GM18873 (cell line): Measurements from ENCODE around the gene GRWD1.

Source experiments
- ATAC-seq: cut with Tn5 transposase; IDR thresholded peaks from one replicate; pipeline ENCODE4 v1.9.1; 2021; ENCODE audit warnings: mild to moderate bottlenecking, moderate library complexity, moderate number of reproducible peaks; ENCODE audit not compliant: unreplicated experiment, low FRiP score

The GRWD1 gene

DNA sequence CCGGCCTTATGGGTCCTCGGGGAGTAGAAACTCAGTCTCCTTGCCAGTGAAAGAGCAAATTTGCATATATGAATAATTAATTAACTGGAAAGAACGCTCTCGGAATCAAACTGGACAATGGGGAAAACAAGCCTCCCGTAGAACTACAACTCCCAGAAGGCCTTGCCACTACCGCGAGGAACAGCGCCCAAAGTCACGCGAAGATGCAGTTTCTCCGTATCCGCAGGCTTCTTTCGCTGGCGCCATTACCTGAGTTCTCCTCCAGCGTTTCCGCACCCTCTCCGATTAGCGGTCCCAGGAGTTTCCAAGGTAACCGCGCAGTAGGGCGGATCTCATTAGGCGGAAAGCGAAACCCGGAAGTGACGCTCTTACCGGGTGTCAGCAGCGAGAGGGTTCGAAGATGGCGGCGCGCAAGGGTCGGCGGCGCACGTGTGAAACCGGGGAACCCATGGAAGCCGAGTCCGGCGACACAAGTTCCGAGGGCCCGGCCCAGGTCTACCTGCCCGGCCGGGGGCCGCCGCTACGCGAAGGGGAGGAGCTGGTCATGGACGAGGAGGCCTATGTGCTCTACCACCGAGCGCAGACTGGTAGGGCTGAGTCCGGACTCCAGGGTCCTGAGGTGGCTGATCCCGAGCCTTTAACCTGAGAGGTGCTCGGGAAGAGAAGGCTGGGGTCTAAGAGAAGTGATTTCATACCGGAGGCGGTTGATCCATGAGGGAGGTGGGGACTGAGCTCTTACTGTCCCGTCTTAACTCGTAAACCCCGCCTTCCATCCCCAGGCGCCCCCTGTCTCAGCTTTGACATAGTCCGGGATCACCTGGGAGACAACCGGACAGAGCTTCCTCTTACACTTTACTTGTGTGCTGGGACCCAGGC lies at the start of gene GRWD1:
Gene GRWD1 (plus strand): TSS at position 378 of the 876 bp plus-strand sequence. CDS start 23 bp downstream, at position 401.
- ATAC-seq: peak; percentile 71

DNA sequence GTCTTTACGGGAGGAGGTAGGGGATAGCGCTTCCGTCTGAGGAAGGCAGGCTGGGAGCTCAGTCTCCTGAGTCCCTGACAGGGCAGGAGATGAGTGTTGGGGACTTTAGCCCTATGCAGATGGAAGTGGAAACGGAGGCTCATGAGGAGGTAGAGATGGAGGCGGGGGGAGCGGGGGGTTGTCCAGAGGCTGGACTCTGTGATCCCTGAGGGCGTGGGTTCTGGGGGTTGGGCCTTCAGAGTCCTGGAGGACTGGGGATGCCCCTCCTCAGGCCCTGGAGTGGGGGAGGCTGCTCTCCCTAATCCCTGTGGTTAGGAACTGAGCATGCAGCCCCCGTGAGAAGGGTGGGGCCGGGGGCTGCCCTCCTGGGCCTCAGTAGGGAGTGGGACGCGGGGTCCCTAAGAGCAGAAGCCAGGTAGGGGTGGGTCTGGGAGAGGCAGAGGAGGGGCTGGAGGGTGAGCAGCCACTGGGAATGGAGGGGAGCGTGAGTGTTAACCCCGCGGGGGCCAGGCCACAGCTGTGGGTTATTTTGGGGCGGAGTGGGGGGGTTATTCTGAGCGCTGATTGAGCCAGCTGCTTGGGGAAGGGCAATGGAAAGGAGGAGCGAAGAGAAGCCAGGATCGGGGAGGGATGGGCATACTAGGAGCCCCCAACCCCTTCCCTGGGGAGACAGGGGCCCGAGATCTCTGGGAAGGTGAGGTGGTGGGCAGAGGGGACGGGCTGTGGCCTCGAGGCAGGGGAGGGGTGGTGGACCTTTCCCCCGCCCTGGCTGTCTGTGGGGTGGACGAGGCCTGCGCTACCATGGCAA lies 49.6 kb upstream of the GRWD1 start:
- ATAC-seq: no peak

DNA sequence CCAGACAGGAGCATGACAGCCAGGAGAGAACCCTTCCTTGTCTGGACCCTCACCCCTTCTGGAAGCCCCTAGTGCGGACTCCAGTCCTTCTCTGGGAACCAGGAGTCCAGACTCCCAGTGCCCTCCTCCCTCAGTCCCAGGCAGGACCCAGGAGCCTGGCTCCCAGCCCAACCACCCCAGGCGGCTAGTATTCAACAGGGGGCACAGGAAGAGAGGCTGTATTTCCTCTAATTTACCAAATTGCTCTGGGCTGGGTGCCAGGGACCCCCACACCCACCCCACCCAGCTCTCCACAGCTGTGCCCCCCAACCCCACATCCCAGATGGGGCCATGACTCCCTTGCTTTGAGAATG lies 49.0 kb upstream of the GRWD1 start:
- ATAC-seq: no peak

DNA sequence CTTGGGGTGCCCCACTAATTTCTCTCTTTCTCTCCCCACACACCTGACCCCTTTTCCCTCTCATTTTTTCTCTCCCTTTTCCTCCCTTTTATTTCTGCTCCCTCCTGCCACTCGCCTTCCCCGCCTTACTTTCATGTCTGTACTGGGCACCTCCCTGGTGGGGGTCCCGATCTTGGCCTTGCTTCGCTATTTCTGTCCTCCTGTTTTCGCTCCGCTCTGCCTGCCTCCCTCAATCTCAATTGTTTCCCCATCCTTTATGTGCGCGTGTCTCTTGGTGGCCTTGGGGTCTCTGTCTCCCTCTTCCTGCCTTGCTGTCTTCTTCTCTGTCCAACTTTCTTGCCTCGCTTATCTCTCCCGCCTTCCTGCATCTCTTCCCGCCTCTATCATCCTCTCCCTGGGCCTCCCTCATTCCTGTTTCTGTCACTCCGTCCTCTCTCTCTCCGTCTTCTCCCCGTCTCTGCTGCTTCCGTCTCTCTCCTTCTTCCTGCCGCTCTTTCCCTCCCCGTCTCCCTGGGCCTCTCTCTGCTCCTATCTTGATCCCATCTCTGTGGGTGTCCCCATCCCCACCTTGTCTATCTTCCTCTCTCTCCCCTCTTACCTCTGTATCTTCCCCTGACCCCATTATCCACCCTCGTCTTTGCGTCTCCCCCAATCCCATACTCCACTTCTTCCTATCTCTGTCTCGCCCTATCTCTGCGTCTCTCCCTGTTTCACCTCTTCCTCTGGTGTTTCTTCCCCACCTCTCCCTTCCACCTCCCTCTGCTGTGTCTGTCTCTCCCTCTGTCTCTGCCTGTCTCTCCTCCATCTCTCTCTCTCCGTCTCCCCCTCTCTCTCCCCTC lies 48.3 kb upstream of the GRWD1 start:
- ATAC-seq: no peak

DNA sequence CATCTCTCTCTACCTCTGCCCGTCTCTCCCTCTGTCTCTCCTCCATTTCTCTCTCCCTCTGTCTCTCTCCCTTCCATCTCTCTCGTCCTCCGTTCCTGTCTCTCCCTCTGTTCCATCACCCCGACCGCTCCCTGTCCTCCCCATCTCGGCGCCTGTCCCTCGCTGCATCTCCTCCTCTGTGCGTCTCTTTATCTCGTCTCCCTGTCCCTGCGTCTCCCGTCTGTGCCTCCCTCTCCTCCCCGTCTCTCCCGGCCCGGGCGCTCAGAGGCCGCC lies 47.7 kb upstream of the GRWD1 start:
- no peak for ATAC-seq

DNA sequence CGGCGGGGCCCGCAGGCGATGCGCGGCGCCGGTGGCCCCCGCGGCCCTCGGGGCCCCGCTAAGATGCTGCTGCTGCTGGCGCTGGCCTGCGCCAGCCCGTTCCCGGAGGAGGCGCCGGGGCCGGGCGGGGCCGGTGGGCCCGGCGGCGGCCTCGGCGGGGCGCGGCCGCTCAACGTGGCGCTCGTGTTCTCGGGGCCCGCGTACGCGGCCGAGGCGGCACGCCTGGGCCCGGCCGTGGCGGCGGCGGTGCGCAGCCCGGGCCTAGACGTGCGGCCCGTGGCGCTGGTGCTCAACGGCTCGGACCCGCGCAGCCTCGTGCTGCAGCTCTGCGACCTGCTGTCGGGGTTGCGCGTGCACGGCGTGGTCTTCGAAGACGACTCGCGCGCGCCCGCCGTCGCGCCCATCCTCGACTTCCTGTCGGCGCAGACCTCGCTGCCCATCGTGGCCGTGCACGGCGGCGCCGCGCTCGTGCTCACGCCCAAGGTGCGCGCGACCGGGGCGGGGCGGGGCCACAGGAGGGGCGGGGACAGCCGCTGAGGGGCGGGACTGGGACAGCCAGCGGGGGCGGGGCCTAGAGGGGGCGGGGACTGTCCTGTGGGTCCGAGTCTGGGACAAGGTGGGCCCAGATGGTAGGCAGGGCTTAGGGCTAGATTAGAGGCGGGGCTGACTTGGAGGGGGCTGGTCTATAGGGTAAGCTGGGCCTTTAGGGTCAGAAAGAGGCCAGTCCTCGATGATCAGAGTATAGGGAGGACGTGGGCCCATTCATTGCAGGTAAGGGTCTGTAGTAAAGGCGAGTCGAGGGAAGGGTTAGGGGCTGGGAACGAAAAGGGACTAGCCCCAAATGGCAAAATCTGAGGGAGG lies 47.2 kb upstream of the GRWD1 start:
- no peak for ATAC-seq

DNA sequence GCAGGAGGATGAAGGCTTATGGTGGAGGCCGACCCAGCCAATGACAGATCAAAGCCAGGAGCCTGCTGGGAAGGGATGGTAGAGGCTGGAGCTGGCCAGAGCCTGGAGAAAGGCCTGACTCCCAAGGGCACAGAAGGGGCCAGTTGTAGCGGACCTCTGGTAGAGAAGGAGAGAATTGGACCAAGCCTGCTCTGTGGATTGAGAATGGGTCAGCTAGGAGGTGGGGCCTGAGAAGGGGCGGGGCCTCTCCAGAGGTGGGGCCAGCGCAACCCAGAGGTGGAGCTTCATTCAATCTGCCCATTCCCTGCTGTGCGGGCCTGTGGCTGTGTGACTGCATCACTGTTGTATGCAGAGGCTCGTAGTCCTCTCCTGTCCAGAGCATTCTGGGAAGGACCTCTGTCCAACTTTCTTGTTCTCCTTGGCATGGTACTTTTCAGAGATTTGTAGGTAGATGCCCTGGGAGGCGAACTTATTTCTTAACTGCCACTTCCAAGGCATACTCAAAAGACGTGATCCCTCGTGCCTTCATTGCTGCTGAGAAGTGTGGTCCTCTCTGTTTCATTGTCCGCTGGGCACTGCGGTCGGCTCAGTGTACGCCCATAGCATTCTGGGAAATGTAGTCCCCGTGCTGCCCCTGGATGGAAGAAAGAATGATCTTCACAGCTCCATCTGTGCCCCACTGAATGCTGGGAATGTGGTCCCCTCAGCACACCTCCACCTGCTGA lies 45.6 kb upstream of the GRWD1 start:
- no peak for ATAC-seq

DNA sequence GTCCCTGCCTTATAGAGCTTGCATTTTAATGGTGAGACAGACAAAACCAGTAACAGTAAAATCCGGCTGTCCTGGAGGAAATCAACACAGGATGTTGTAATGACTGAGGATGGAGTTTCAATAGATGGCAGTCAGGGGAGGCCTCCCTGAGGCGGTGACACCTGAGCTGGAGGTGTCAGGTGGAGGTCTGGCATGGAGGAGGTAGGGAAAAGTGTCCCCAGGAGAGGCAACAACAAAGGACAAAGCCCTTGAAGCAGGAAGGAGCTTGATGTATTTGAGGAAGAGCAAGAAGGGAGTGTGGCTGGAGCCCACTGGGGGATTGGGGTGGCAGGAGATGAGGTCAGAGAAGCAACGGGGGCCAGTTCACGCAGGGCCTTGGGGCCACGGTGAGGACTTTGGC lies 44.5 kb upstream of the GRWD1 start:
- ATAC-seq: no peak

DNA sequence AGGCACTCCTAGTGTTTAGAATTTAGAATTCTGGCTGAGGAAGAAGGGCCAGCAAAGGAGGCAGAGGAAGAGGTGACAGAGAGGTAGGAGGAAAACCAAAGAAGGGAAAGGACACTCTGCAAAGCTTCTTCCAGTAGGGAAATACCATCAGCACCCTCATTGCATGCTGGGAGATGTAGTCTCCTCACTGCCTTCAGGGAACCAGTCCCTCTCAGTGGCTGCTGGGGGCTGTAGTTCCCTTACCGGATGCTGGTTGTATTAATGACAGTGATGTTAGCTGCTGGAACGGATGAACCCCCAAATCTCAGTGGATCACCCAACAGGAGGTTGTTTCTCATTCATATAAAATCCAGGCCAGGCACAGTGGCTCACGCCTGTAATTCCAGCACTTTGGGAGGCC lies 42.2 kb upstream of the GRWD1 start:
- no peak for ATAC-seq

DNA sequence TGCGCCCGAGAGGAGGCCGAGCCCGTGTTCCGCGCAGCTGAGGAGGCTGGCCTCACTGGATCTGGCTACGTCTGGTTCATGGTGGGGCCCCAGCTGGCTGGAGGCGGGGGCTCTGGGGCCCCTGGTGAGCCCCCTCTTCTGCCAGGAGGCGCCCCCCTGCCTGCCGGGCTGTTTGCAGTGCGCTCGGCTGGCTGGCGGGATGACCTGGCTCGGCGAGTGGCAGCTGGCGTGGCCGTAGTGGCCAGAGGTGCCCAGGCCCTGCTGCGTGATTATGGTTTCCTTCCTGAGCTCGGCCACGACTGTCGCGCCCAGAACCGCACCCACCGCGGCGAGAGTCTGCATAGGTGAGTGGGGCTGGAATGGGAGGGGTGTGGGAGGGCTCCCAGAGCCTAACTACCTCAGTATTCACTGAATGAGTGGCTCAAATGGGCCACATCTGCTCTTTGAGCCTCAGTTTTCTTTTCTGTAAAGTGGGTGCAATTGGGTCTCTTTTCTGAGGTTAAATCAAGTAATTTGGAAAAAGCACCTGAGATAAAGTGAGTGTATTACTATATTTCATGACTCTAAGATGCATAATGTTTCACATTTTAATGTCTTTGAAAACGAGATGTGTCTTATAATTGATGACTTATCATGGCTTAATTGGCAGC lies 40.6 kb upstream of the GRWD1 start:
- no peak for ATAC-seq

DNA sequence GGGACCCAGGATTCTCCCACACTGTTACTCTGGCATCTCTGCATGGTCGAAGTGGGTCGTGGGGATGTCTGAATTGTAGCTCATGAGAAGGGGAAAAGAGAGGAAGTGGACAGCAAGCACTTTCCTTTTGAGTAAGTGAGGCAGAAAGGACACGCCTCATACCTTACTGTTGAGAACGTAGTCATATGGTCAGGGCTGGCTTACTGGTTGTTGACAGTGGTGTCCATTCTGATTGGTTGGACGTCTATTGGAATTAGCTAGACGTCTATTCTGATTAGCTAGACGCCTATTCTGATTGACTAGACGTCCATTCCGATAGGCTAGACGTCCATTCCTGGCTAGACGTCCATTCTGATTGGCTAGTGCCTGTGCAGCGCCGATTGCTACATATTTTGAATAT lies 39.9 kb upstream of the GRWD1 start:
- no peak for ATAC-seq

DNA sequence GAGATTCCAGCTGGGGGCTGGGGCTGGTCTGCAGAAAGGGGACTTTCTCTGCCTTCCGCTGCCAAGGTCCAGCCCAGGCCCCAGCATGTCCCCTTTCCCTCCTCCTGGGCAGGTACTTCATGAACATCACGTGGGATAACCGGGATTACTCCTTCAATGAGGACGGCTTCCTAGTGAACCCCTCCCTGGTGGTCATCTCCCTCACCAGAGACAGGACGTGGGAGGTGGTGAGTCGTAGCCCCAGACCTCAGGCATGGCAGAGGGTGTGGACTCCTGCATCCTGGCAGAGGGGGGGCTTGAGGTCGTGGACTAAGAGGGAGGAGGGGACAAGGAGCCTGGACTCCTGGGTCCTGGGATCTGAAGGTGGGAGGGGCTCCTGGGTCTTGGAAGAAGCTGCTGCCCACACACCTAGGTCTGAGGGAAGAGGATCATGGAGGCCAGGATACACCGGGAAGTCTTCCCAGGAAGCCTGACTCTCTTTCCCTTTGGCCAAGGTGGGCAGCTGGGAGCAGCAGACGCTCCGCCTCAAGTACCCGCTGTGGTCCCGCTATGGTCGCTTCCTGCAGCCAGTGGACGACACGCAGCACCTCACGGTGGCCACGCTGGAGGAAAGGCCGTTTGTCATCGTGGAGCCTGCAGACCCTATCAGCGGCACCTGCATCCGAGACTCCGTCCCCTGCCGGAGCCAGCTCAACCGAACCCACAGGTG lies 31.8 kb upstream of the GRWD1 start:
- no peak for ATAC-seq

DNA sequence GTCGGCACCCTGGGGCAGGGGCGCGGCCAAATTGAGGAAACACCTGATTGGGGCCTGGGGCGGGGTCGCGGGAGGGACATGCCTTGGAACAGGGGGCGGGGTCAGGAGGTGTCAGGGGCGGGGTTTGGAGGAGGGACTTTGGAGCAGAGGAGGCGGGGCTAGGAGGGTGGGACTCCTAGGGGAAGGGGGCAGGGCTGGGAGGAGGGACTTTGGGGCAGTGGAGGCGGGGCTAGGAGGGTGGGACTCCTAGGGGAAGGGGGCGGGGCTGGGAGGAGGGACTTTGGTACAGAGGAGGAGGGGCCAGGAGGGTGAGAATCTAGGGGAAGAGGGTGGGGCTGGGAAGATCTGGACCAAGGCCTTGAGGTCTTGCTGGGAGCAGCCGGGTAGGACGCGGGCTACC lies 30.4 kb upstream of the GRWD1 start:
- no peak for ATAC-seq

DNA sequence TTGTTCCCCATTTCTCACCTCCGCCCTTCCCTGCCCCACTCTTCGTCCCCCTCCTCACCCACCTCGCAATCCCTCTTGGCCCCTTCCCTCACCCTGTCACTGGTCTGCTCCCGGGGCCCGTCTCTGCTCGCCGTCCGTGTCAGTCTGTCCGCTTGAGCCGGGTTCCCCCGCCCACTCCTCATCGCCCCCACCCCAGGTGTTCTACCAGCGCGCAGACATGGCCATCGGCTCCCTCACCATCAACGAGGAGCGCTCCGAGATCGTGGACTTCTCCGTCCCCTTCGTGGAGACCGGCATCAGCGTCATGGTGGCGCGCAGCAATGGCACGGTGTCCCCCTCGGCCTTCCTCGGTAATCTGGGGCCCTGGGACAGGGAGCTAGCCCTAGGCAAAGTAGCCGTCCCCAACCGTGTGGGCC lies 30.0 kb upstream of the GRWD1 start:
- ATAC-seq: no peak

DNA sequence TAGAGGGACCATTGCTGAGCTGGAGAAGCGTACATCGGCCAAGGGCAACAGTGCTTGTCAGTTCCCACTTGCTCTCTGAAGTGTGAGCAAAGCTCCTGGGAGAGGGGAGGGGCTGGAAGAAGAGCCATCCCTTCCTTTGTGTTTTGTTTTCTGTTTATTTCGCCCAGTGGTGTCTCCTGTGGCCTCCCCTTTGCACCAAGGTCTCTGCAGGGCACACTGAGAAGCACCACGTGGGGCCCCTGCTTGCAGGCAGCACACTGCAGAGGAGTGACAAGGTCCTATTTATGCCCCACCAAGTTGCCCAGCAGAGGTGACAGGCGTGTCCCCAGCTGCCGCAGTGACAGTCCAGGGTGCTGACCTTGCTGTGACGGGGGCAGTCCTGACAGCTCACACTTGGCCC lies 28.4 kb upstream of the GRWD1 start:
- ATAC-seq: no peak

DNA sequence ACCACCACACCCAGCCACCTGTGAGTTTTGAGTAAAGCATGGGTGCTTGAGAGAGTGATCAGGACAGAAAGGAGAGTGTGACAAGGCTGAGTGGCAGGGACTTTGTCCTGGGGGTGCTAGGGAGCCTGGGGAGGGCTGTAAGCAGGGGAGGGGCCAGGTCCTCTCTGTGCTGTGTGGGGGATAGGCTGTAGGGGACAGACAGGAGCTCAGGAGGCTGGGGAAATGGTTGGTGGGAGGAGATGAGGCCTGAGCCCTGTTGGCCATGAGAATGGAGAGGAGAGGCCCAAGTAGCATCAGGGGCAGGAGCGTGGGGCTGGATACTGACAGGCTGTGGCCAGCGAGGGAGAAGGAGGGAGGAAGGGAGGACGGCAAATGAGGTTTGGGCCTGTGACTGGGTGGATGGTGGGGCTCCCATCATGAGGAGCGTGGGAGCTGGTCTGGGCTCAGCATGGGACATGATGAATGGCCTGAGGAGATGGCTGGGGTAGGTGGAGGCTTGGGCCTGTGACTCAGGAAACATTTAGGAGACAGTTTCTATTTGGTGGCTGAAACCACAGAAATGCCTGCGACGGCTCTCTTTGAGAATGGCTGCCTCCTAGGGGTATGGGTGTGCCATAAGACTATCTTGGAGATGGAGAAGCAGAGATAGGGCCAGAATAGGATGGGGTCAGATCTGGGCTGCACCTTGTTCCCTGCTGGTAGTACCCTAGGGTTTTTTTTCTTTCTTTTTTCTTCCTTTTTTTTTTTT lies 27.3 kb upstream of the GRWD1 start:
- no peak for ATAC-seq

DNA sequence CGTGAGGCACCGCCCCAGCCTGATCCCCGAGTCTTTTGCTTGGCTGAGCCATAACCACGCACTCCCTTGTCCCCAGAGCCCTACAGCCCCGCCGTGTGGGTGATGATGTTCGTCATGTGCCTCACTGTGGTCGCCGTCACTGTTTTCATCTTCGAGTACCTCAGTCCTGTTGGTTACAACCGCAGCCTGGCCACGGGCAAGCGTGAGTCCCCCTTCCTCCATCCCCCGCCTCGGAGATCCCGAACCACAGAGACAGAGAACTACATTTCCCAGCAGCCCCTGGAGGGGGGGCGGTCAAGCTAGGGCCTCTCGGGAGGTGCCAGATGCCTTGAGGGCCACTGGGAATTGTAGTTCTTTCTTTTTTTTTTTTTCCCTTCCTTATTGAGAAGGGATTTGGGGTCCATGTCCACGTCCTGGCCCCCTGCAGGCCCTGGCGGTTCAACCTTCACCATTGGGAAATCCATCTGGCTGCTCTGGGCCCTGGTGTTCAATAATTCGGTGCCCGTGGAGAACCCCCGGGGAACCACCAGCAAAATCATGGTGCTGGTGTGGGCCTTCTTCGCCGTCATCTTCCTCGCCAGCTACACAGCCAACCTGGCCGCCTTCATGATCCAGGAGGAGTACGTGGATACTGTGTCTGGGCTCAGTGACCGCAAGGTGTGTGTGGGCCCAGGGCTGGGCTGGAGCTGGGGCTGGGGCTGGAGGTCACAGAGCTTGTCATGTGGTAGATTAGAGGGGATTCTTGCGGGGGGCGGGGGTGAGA lies 26.4 kb upstream of the GRWD1 start:
- ATAC-seq: no peak
